ENCODE results near the gene ALOX5. TPM values are rescaled to one million over a fixed set of nuclear protein-coding genes. Genes with fewer than 3 reads are reported as not detected.
"Not testable (repeated sequence)": the region's sequence is repeated elsewhere in the genome, so short reads cannot be mapped to it uniquely, and the experiment has no call there.

ALOX5 gene
- total RNA-seq, 2 donors from 2014 or later, result 20.1 to 46.5 TPM

GRCh38 chr10:45480294-45480693 lies 106.3 kb downstream of the ALOX5 start:
- DNase-seq (ENCODE audit: low spot score), result no peak
- intact Hi-C loops (cut with DNase I), result no loop called here

- DNase-seq (ENCODE audit: low spot score); intact Hi-C loops (cut with DNase I): not testable (repeated sequence)
Measured at GRCh38 chr10:45481100-45481499, 107.1 kb downstream of the ALOX5 start.

DNA sequence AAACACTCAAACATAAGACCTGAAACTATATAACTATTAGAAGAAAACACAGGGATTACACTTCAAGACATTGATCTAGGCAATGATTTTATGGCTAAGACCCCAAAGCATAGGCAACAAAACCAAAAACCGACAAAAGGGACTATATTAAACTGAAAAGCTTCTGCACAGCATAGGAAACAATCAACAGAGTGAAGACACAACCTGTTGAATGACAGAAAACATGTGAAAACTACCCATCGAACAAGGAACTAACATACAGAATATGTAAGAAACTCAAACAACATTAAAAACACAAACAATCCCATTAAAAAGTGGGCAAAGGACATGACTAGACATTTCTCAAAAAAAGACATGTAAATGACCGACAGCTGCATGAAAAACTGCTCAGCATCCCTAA lies 109.0 kb downstream of the ALOX5 start:
- intact Hi-C loops (cut with DNase I), result no loop called here
- no peak for DNase-seq (ENCODE audit: low spot score)

GRCh38 chr10:45487735-45488134 lies 113.7 kb downstream of the ALOX5 start:
- intact Hi-C loops (cut with DNase I), result no loop called here
- DNase-seq (ENCODE audit: low spot score), result no peak

DNA sequence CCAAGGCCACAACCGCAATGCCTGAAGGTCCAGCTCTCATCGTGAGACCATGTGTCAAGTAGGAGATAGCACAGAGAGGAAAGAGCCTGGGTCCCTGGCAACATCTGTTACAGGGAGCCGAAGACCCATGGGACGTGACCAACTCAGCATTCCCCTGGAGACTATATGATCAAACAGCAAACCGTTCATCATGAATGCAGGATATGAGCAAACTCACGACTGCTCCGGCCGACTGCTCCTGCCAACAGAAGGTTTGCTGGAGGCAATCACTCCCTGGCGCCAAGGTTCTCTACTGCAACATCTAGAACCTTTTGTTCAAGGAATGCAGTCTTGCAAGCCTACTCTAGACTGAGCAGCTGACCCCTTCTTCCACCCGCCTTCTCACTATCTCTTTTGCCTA lies 114.3 kb downstream of the ALOX5 start:
- intact Hi-C loops (cut with DNase I), result no loop called here
- DNase-seq (ENCODE audit: low spot score), result no peak

- DNase-seq (ENCODE audit: low spot score), result no peak
- intact Hi-C loops (cut with DNase I), result no loop called here
Measured at GRCh38 chr10:45490277-45490676, 116.3 kb downstream of the ALOX5 start.

GRCh38 chr10:45491061-45491460 lies 117.0 kb downstream of the ALOX5 start:
- no peak for DNase-seq (ENCODE audit: low spot score)
- intact Hi-C loops (cut with DNase I), result no loop called here

Other genes with a start within 250 kb of the ALOX5 start
- gene OR13A1, start 58.6 kb upstream of the ALOX5 start, total RNA-seq, result not detected